GM12864 (cell line): ENCODE measurements around the gene DOCK3.

Experiments
- DNase-seq: peaks from one replicate; pipeline ENCODE4 v3.0.0-alpha.2; 2011; ENCODE audit warnings: low read depth
- H3K4me3 ChIP-seq: 2 replicates; pipeline ENCODE4 v1.5.1; 2011; ENCODE audit warnings: mild to moderate bottlenecking, low read depth, low read length, control low read depth
- TF ChIP-seq, protein P1 (sequence below): IDR thresholded peaks from 2 replicates; pipeline ENCODE4 v1.5.1; 2011; ENCODE audit warnings: low read depth, mild to moderate bottlenecking, moderate library complexity, low read length, control low read depth, inconsistent platforms; ENCODE audit errors: missing control alignments

The DOCK3 gene

GRCh38 chr3:51216291-51216690 is 541.6 kb downstream of the DOCK3 start:
- DNase-seq, result no peak
- TF ChIP-seq, protein P1, sequence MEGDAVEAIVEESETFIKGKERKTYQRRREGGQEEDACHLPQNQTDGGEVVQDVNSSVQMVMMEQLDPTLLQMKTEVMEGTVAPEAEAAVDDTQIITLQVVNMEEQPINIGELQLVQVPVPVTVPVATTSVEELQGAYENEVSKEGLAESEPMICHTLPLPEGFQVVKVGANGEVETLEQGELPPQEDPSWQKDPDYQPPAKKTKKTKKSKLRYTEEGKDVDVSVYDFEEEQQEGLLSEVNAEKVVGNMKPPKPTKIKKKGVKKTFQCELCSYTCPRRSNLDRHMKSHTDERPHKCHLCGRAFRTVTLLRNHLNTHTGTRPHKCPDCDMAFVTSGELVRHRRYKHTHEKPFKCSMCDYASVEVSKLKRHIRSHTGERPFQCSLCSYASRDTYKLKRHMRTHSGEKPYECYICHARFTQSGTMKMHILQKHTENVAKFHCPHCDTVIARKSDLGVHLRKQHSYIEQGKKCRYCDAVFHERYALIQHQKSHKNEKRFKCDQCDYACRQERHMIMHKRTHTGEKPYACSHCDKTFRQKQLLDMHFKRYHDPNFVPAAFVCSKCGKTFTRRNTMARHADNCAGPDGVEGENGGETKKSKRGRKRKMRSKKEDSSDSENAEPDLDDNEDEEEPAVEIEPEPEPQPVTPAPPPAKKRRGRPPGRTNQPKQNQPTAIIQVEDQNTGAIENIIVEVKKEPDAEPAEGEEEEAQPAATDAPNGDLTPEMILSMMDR, result no peak
- no peak overlapping the region for H3K4me3 ChIP-seq

GRCh38 chr3:51221959-51222358 is 547.2 kb downstream of the DOCK3 start:
- no peak overlapping the region for H3K4me3 ChIP-seq
- TF ChIP-seq, protein P1, result no peak
- DNase-seq, result no peak

DNA sequence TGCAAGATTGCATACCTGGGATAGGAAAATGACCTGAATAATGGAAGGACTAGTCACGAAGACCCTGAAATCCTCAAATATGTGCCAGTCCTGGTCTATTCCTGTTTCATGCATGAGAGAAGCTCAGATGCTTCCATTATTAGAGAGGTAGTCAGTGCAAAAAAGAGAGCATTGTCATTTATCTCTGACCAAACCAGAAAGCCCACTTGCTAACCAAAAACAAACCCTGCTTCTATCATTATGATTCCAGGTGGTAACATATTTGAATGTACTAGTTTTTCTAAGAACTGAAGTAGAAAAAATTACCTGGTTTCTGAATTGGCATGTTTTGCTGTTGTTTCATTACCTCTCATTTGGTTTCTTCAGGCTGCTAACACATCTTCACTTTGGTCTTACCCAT is 549.6 kb downstream of the DOCK3 start:
- H3K4me3 ChIP-seq, result no peak overlapping the region
- no peak for DNase-seq
- TF ChIP-seq, protein P1, result no peak

GRCh38 chr3:51224843-51225242 is 550.1 kb downstream of the DOCK3 start:
- H3K4me3 ChIP-seq, result no peak overlapping the region
- TF ChIP-seq, protein P1, result no peak

GRCh38 chr3:51242939-51243338 is 568.2 kb downstream of the DOCK3 start:
- no peak overlapping the region for H3K4me3 ChIP-seq
- TF ChIP-seq, protein P1, result no peak
- no peak for DNase-seq

More at GRCh38 chr3:51224843-51225242, 550.1 kb downstream of the DOCK3 start:
- DNase-seq, result no peak

GRCh38 chr3:51243924-51244323 is 569.2 kb downstream of the DOCK3 start:
- H3K4me3 ChIP-seq, result no peak overlapping the region
- TF ChIP-seq, protein P1, result no peak
- no peak for DNase-seq

DNA sequence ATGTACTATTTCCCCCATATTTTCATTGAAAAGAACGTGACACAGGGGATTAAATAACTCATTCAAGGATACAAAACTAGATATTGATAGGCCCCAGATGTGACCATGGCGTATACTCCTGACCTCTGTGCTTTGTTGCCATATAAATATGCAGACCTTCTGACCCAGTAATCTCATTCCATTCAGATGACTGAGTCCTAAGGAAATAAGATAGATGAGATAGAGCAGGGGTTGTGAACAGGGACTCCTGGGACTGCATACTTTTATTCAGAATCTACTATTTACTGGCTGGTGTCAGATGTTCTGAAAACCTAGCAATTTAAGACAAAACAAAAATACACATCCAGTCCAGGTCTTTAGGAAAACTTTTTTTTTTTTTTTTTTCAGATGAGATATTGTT is 571.1 kb downstream of the DOCK3 start:
- no peak overlapping the region for H3K4me3 ChIP-seq
- no peak for DNase-seq
- TF ChIP-seq, protein P1, result no peak
